ENCODE data around the gene NACC2. TPM values are rescaled to one million over a fixed set of nuclear protein-coding genes. Genes with fewer than 3 reads are reported as not detected.

NACC2 gene
- total RNA-seq, 2 donors from 2014 or later, result 69.2 to 79.7 TPM

DNA sequence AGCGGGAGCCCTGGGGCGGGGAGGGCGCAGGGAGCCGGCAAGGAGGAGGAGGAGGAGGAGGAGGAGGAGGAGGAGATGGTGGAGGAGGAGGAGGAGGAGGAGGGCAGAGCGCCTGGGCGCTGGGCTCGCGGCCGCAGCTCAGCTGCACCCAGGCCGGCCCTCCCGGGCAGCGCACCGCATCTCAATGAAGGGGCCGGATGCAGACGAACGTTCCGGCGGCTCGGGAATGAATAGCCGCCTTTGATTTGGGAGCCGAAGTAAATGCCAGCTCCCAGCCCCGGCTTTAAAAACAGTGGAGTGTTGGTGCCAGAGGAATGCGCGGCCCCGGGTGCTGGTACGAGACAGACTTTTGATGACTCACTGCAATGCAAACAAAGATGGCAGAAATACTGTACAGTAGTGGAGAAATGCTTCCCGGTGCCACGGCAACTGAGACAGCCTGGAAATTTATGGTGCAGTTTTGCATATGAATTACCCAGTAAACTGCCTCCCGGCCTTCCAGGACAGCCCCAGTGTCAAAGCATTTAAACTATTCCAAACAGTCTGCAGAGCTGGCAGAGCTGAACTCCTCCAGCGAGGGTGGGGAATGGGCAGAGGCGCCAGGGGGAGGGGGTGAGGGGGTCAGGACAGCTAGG lies 43.1 kb downstream of the NACC2 start:
- peaks cover 38 to 74% of the 10 kb centered on the region in 2 donors for H3K4me1 ChIP-seq (ENCODE audit: control insufficient read depth in 1 of 2, low read depth in 2 of 2)

GRCh38 chr9:136051453-136051836 lies 43.6 kb downstream of the NACC2 start:
- no peaks in the 10 kb centered on the region for H3K9me3 ChIP-seq
- ATAC-seq (ENCODE audit: insufficient number of reproducible peaks, low FRiP score, low read depth), result no peak
- no peak for DNase-seq (ENCODE audit: low spot score)
- peak overlapping the region; percentile 63 to 65 for H3K27ac ChIP-seq
- H3K4me1 ChIP-seq (ENCODE audit: control insufficient read depth in 1 of 2, low read depth in 2 of 2), result peaks cover 38 to 70% of the 10 kb centered on the region in 2 donors
- TF ChIP-seq CTCF (IDR thresholded peaks at IDR 0.05), result no peak
- H3K4me3 ChIP-seq, result peak overlapping the region; percentile 76
- no peaks in the 10 kb centered on the region for H3K27me3 ChIP-seq (replicated peaks; ENCODE audit: insufficient read depth)
- peaks cover 16% of the 10 kb centered on the region for H3K36me3 ChIP-seq

More for the DNA sequence above, 43.1 kb downstream of the NACC2 start:
- peaks cover 16% of the 10 kb centered on the region for H3K36me3 ChIP-seq
- no peak for TF ChIP-seq CTCF (IDR thresholded peaks at IDR 0.05)
- DNase-seq (ENCODE audit: low spot score), result peak; percentile 38
- peak overlapping the region; percentile 65 to 77 for H3K27ac ChIP-seq
- H3K9me3 ChIP-seq, result no peaks in the 10 kb centered on the region
- peak; percentile 44 for ATAC-seq (ENCODE audit: insufficient number of reproducible peaks, low FRiP score, low read depth)
- H3K27me3 ChIP-seq (replicated peaks; ENCODE audit: insufficient read depth), result no peaks in the 10 kb centered on the region
- H3K4me3 ChIP-seq, result peak overlapping the region; percentile 76

GRCh38 chr9:136050701-136051452 lies 44.2 kb downstream of the NACC2 start:
- Histone ChIP-seq H3K27me3 (replicated peaks; ENCODE audit: insufficient read depth) (no peaks in the 10 kb centered on the region), H3K4me3 (peak overlapping the region; percentile 76), H3K4me1 (ENCODE audit: control insufficient read depth in 1 of 2, low read depth in 2 of 2) (peaks cover 38 to 66% of the 10 kb centered on the region in 2 donors), H3K36me3 (peaks cover 16% of the 10 kb centered on the region), H3K27ac (peak overlapping the region; percentile 63 to 65), H3K9me3 (no peaks in the 10 kb centered on the region)
- TF ChIP-seq CTCF (IDR thresholded peaks at IDR 0.05), result no peak
- DNase-seq (ENCODE audit: low spot score) (no peak), ATAC-seq (ENCODE audit: insufficient number of reproducible peaks, low FRiP score, low read depth) (no peak)

DNA sequence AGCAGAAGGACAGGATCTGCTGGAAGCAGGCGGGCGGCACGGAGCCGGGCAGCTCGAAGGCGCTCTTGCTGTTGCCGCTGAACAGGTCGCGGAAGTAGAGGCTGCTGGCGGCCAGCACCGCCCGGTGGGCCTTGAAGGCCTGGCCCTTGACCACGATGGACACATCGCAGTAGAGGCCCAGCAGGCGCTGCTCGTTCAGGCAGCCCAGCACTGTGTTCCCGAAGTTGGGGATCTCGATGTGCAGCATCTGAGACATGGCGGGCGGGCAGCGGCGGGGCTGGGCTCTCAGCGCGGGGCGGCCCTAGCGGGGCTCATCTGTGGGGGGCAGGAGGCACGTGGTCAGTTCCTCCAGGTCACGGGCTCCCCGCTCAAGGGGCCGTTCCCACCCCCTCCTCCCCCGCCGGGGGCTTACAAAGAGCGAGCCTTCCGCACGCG lies 44.8 kb downstream of the NACC2 start:
- Histone ChIP-seq H3K9me3 (no peaks in the 10 kb centered on the region), H3K36me3 (peaks cover 20% of the 10 kb centered on the region), H3K27me3 (replicated peaks; ENCODE audit: insufficient read depth) (no peaks in the 10 kb centered on the region), H3K4me3 (no peak overlapping the region), H3K27ac (no peak overlapping the region), H3K4me1 (ENCODE audit: control insufficient read depth in 1 of 2, low read depth in 2 of 2) (peaks cover 38 to 60% of the 10 kb centered on the region in 2 donors)
- no peak for ATAC-seq (ENCODE audit: insufficient number of reproducible peaks, low FRiP score, low read depth)
- DNase-seq (ENCODE audit: low spot score), result no peak
- no peak for TF ChIP-seq CTCF (IDR thresholded peaks at IDR 0.05)

DNA sequence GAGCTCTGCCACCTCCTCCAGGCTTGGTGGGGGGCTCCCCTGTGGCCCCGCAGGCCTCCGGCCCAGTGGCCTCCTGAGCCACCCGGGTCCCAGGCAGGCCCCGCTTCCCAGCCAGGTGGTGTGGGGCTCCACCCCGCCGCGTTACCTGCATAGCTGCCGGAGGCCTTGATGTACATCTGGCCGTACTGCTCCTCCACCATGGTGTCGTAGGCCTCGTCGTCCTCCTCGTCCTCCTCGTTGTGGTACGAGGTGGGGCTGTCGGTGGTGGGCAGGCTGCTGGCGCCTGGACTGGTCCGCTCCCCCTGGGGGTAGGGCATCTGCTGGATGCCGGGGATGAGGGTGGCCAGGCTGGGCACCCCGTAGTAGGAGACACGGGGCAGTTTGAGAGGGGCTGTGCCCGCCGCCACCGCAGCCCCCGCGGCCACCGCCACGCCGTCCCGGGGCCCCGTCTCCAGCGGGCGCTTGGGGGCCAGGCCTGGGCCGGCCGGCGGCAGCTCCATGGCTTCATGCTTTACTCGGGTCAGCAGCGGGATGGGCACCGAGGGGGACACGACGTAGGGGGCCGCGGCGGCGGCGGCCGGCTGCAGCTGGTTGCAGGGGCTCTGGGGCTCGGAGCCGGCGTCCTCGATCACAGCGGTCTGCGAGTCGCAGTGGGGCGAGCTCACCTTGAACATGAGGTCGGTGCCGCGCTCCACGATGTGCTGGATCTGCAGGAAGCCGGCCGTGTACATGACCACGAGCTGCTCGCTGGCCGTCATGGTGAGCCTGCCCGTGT lies 45.4 kb downstream of the NACC2 start:
- H3K4me3 ChIP-seq, result no peak overlapping the region
- DNase-seq (ENCODE audit: low spot score) (no peak), ATAC-seq (ENCODE audit: insufficient number of reproducible peaks, low FRiP score, low read depth) (no peak)
- H3K36me3 ChIP-seq, result peaks cover 18% of the 10 kb centered on the region
- H3K9me3 ChIP-seq, result no peaks in the 10 kb centered on the region
- no peak for TF ChIP-seq CTCF (IDR thresholded peaks at IDR 0.05)
- H3K27me3 ChIP-seq (replicated peaks; ENCODE audit: insufficient read depth), result no peaks in the 10 kb centered on the region
- H3K27ac ChIP-seq, result no peak overlapping the region
- H3K4me1 ChIP-seq (ENCODE audit: control insufficient read depth in 1 of 2, low read depth in 2 of 2), result peaks cover 38 to 54% of the 10 kb centered on the region in 2 donors

Data from thoracic aorta (tissue), 2 donors.